GM19395 (cell line): Measurements from ENCODE around the gene VEPH1.

ENCODE experiments used
- ATAC-seq: cut with Tn5 transposase; IDR thresholded peaks from one replicate; pipeline ENCODE4 v1.9.1; 2021; ENCODE audit warnings: mild to moderate bottlenecking, moderate library complexity; ENCODE audit not compliant: unreplicated experiment

Gene VEPH1

GRCh38 chr3:157438194-157438730 lies 65.0 kb downstream of the VEPH1 start:
- ATAC-seq, result peak; percentile 13

GRCh38 chr3:157436583-157437291 lies 66.5 kb downstream of the VEPH1 start, which contains the start of gene PTX3:
Gene PTX3 (plus strand): TSS chr3:157436850. CDS start chr3:157436934, 84 bp downstream.
- ATAC-seq, result no peak

GRCh38 chr3:157429708-157430107 lies 73.5 kb downstream of the VEPH1 start:
- ATAC-seq, result no peak

GRCh38 chr3:157428853-157429252 lies 74.4 kb downstream of the VEPH1 start:
- no peak for ATAC-seq

GRCh38 chr3:157427901-157428300 lies 75.3 kb downstream of the VEPH1 start:
- ATAC-seq, result no peak

GRCh38 chr3:157423337-157423736 lies 79.9 kb downstream of the VEPH1 start:
- ATAC-seq, result no peak

- ATAC-seq, result no peak
Observed at GRCh38 chr3:157420606-157421130, 82.5 kb downstream of the VEPH1 start.

- ATAC-seq, result no peak
Observed at GRCh38 chr3:157418104-157418503, 85.1 kb downstream of the VEPH1 start.

GRCh38 chr3:157417247-157417646 lies 86.0 kb downstream of the VEPH1 start:
- ATAC-seq, result no peak

- no peak for ATAC-seq
Observed at GRCh38 chr3:157416347-157417087, 86.7 kb downstream of the VEPH1 start.

- ATAC-seq, result no peak
Observed at GRCh38 chr3:157414861-157415260, 88.4 kb downstream of the VEPH1 start.

GRCh38 chr3:157412323-157412855 lies 90.8 kb downstream of the VEPH1 start:
- ATAC-seq, result no peak

- ATAC-seq, result no peak
Observed at GRCh38 chr3:157410945-157411344, 92.3 kb downstream of the VEPH1 start.

GRCh38 chr3:157409516-157409915 lies 93.7 kb downstream of the VEPH1 start:
- ATAC-seq, result no peak

- ATAC-seq, result no peak
Observed at GRCh38 chr3:157408499-157409149, 94.6 kb downstream of the VEPH1 start.

GRCh38 chr3:157407769-157408168 lies 95.4 kb downstream of the VEPH1 start:
- no peak for ATAC-seq

- ATAC-seq, result no peak
Observed at GRCh38 chr3:157406394-157406793, 96.8 kb downstream of the VEPH1 start.

GRCh38 chr3:157405457-157405856 lies 97.8 kb downstream of the VEPH1 start:
- ATAC-seq, result no peak

- ATAC-seq, result no peak
Observed at GRCh38 chr3:157404381-157404780, 98.8 kb downstream of the VEPH1 start.

- ATAC-seq, result no peak
Observed at GRCh38 chr3:157398598-157398997, 104.6 kb downstream of the VEPH1 start.

- ATAC-seq, result no peak
Observed at GRCh38 chr3:157394411-157394810, 108.8 kb downstream of the VEPH1 start.
